Panc1 (cell line): ENCODE data around the gene ADCY9. TPM values are rescaled to one million over a fixed set of nuclear protein-coding genes. Genes with fewer than 3 reads are reported as not detected.

Experiments used
- ATAC-seq: fragments of 200-7000 bp; cut with Tn5 transposase; 2 replicates; pipeline ENCODE4 v1.9.1; 2020; ENCODE audit warnings: mild to moderate bottlenecking, moderate library complexity
- BruUV-seq: library from RNA; stranded (reverse); fragments of 400-500 nt; replicated peaks from 2 replicates; lab custom pipeline; 2021; lab: Mats Ljungman, UMichigan
- CTCF ChIA-PET: fragments of 300-600 bp; sonication (Branson Sonifier 250); formaldehyde crosslinking; loops from one replicate; lab custom pipeline; 2022; ENCODE audit warnings: antibody characterized with exemption; lab: Charles Lee
- POLR2A ChIA-PET: fragments of 300-600 bp; sonication (Branson Sonifier 250); formaldehyde crosslinking; loops from one replicate; lab custom pipeline; 2022; ENCODE audit warnings: antibody characterized with exemption; lab: Charles Lee
- DNase-seq: peaks from one replicate; pipeline ENCODE4 v3.0.0-alpha.2; 2010; ENCODE audit warnings: low read depth, low spot score
- H3K27ac ChIP-seq: 2 replicates; pipeline ENCODE4 v1.5.1; 2011; ENCODE audit warnings: mild to moderate bottlenecking, low read length, inconsistent platforms
- H3K27me3 ChIP-seq: fragments of 200-500 bp; sonication (Bioruptor generic); 2 replicates; pipeline ENCODE4 v1.6.0; 2014; ENCODE audit warnings: low read length, inconsistent platforms; ENCODE audit not compliant: control insufficient read depth, insufficient read depth
- H3K36me3 ChIP-seq: fragments of 200-500 bp; sonication (Bioruptor generic); 2 replicates; pipeline ENCODE4 v1.5.1; 2014; ENCODE audit warnings: inconsistent platforms, mild to moderate bottlenecking, low read length, moderate library complexity; ENCODE audit not compliant: control insufficient read depth, insufficient read depth
- H3K4me1 ChIP-seq: 2 replicates; pipeline ENCODE4 v1.5.1; 2011; ENCODE audit warnings: inconsistent platforms, mild to moderate bottlenecking, low read length, moderate library complexity; ENCODE audit not compliant: control insufficient read depth, insufficient read depth
- H3K4me3 ChIP-seq, 2 experiments: 2 replicates each; pipeline ENCODE4 v1.5.1; 2011 to 2012; ENCODE audit warnings: low read depth in 2 of 2, low read length in 2 of 2, mild to moderate bottlenecking in 2 of 2, inconsistent platforms in 1 of 2, moderate library complexity in 1 of 2
- H3K9me3 ChIP-seq: fragments of 200-500 bp; sonication (Bioruptor generic); 2 replicates; pipeline ENCODE4 v1.5.1; 2014; ENCODE audit warnings: low read depth, mild to moderate bottlenecking, inconsistent platforms, low read length, moderate library complexity; ENCODE audit not compliant: control insufficient read depth, insufficient read depth
- CTCF ChIP-seq: fragments of 450-650 bp; IDR thresholded peaks from 2 replicates; pipeline ENCODE4 v1.5.1; 2017; ENCODE audit warnings: mild to moderate bottlenecking
- POLR2AphosphoS5 ChIP-seq: IDR thresholded peaks from 2 replicates; pipeline ENCODE4 v1.6.1; 2012; ENCODE audit warnings: mild to moderate bottlenecking, low read depth, low read length, moderate library complexity
- REST ChIP-seq, 2 experiments: IDR thresholded peaks; 2 replicates each; pipeline ENCODE4 v1.6.1; 2011 to 2012; ENCODE audit warnings: low read depth in 2 of 2, control low read depth in 1 of 2, low read length in 1 of 2, mild to moderate bottlenecking in 1 of 2, moderate library complexity in 1 of 2; ENCODE audit not compliant: insufficient read depth in 1 of 2
- SIN3A ChIP-seq: IDR thresholded peaks from 2 replicates; pipeline ENCODE4 v1.6.1; 2012; ENCODE audit warnings: low read depth, mild to moderate bottlenecking, low read length, moderate library complexity, borderline replicate concordance; ENCODE audit not compliant: insufficient read depth
- TCF7L2 ChIP-seq: IDR thresholded peaks from 2 replicates; pipeline ENCODE4 v1.6.1; 2011; ENCODE audit warnings: mild to moderate bottlenecking, low read depth, low read length, inconsistent platforms
- in situ Hi-C: cut with HindIII; loops from 2 replicates; pipeline ENCODE4 v1.10.0; 2016; ENCODE audit warnings: low sequenced_read_pairs, low pct_unique_long_range_greater_than_20kb
- intact Hi-C: fragments of 100-400 bp; cut with micrococcal nuclease; formaldehyde crosslinking; loops from one replicate; pipeline ENCODE4 v1.10.0; 2022; ENCODE audit not compliant: unreplicated experiment
- total RNA-seq: library from RNA; stranded (reverse); gene quantifications from one replicate; pipeline ENCODE4 v1.2.1, GENCODE V29; 2021; ENCODE audit not compliant: unreplicated experiment

Gene ADCY9
- total RNA-seq, 1 experiment from 2014 or later: 29.8 TPM

- in situ Hi-C loops: no loop called here
- BruUV-seq: no TSS peak
- DNase-seq (no peak), ATAC-seq (no peak)
- Histone ChIP-seq H3K36me3 (no peaks in the 10 kb centered on the region), H3K27ac (no peak overlapping the region), H3K27me3 (no peaks in the 10 kb centered on the region), H3K4me3 (no peak overlapping the region), H3K4me1 (no peaks in the 10 kb centered on the region), H3K9me3 (no peaks in the 10 kb centered on the region)
- POLR2A ChIA-PET: no interaction called here
- intact Hi-C loops: no loop called here
- CTCF ChIA-PET: interaction anchor here (0.7 kb wide), 1 partner anchor 244 kb away, joined by 3 read pairs; no protein-coding TSS in a partner anchor
- TF ChIP-seq TCF7L2 (no peak), POLR2AphosphoS5 (no peak), CTCF (no peak), SIN3A (no peak), REST (IDR thresholded peaks at IDR 0.05; ENCODE audit: insufficient read depth in 1 of 2, low read depth in 2 of 2, low read length in 1 of 2) (no peak)
These were observed 26.0 kb upstream of the ADCY9 start for GRCh38 chr16:4142268-4142667.

GRCh38 chr16:4141604-4142003 lies 25.4 kb upstream of the ADCY9 start:
- ChIA-PET CTCF (no interaction called here), POLR2A (interaction anchor here (0.6 kb wide), 1 partner anchor 8 kb away, joined by 3 read pairs; no protein-coding TSS in a partner anchor)
- Histone ChIP-seq H3K4me3 (no peak overlapping the region), H3K4me1 (no peaks in the 10 kb centered on the region), H3K27me3 (no peaks in the 10 kb centered on the region), H3K9me3 (no peaks in the 10 kb centered on the region), H3K36me3 (no peaks in the 10 kb centered on the region), H3K27ac (no peak overlapping the region)
- ATAC-seq (no peak), DNase-seq (no peak)
- TF ChIP-seq POLR2AphosphoS5 (no peak), SIN3A (no peak), TCF7L2 (no peak), REST (IDR thresholded peaks at IDR 0.05; ENCODE audit: insufficient read depth in 1 of 2, low read depth in 2 of 2, low read length in 1 of 2) (no peak), CTCF (no peak)
- in situ Hi-C loops (no loop called here), intact Hi-C loops (no loop called here)
- BruUV-seq: no TSS peak
